RKO (cell line): ENCODE results near the gene RNPEP.
"Not testable (repeated sequence)": the region's sequence is repeated elsewhere in the genome, so short reads cannot be mapped to it uniquely, and the experiment has no call there.

Source experiments
- DNase-seq: peaks from one replicate; pipeline ENCODE4 v3.0.0-alpha.2; 2016; ENCODE audit warnings: low spot score

Gene RNPEP

DNA sequence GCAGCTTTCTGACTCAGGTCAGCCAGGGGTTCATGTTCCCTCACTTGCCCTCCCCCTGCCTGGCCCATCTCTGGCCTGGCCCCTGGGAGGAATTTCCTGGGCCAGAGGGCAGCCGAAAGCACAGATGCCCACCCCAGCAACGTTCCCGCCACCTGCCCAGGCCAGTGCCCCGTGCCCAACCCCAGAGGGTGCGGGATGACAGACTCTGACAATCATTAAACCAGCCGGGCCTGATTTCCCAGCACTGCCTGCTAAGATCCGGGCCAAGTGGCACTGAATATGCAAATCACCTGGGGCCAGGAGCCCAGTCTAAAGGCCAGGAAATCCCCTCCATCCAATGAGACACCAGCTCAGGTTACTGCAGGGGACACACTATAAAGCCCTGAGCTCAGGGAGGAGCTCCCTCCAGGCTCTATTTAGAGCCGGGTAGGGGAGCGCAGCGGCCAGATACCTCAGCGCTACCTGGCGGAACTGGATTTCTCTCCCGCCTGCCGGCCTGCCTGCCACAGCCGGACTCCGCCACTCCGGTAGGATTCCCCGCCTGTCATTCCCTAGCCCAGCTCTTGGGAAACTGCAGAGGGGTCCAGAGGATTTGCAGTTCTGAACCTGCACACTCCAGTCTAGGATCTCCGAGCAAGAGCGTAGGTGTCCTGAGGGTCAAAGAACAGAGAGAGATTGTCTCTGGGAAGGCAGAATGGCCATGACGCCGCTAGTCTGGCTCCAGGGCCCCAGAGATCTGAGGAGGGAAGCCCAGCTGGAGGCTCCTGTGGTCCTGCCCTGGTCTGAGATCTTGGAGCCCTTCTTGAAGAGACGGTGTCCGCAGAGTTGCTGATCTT, 27.9 kb downstream of the RNPEP start, which contains the start of gene ELF3:
Gene ELF3, plus strand, starts transcription at position 408 of the 836 bp plus-strand sequence. CDS start 550 bp downstream, outside the sequence.
- DNase-seq, result no peak

DNA sequence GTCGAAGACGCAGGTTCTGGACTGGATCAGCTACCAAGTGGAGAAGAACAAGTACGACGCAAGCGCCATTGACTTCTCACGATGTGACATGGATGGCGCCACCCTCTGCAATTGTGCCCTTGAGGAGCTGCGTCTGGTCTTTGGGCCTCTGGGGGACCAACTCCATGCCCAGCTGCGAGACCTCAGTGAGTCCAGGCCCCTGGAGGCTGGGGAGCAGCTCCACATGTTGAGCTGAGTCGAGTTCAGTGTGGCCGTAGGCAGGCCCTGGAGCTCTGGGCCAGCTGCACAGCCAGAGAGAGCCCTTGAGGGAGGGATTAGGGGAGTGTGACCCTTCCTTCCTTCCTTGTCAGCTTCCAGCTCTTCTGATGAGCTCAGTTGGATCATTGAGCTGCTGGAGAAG, 29.5 kb downstream of the RNPEP start:
- no peak for DNase-seq

DNA sequence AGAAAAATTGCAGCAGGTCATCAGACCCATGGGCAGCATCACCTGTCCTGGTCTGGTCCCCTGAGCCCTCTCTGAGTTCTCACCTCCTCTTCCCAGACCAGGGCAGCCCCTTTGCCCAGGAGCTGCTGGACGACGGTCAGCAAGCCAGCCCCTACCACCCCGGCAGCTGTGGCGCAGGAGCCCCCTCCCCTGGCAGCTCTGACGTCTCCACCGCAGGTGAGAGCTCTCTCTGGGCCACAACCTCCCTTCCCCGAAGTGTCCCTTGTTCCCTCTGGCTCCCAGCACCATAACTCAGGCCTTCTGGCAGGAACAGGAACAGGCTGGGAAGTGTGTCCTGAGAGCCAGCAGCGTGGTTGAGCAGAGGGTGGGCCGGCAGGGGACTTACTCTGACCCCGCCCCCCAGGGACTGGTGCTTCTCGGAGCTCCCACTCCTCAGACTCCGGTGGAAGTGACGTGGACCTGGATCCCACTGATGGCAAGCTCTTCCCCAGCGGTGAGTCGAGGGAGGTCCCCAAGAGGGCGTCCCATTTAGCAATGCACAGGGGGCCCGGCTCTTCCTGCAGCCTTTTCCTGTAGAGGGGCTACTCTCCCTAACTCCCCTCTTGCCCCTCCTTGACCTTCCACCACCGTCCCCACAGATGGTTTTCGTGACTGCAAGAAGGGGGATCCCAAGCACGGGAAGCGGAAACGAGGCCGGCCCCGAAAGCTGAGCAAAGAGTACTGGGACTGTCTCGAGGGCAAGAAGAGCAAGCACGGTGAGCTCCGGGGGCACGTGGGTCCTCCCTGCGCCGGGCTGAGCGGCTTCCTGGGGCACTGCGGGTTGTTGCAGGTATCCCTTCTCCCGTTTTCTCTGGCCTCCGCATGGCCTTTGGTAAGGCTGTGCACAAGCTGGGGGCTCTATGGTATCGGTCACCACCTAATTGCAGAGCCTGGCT, 30.4 kb downstream of the RNPEP start:
- no peak for DNase-seq

DNA sequence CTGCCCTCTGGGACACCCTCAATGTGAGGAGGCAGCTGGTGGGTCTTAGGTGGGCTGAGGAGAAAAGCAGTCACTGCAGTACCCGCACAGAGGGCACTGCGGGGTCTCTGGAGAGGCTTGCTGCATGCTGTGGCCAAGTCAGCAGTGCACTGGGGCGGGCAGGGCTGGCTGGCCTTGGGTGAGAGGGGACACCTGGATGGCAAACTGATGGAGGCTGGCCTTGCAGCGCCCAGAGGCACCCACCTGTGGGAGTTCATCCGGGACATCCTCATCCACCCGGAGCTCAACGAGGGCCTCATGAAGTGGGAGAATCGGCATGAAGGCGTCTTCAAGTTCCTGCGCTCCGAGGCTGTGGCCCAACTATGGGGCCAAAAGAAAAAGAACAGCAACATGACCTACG, 31.2 kb downstream of the RNPEP start:
- no peak for DNase-seq

DNA sequence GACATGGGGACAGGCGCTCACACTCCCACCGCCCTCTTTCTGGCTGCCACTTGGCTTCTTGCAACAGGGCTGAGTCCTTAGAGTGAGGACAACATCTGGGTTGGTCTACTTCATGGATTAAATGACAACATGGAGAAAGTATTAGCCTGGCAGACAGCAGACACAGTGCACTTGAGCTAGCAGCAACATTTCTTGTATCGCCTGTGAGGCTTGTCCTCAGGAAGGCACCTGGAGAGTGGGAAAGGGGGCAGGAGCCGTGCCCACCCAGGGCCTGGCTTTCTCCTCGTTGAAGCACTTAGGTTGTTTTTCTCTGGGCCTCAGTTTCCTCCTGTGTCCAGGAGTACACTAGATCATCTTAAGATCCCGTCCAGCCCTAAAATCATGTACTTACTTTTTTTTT, 31.6 kb downstream of the RNPEP start:
- no peak for DNase-seq

DNA sequence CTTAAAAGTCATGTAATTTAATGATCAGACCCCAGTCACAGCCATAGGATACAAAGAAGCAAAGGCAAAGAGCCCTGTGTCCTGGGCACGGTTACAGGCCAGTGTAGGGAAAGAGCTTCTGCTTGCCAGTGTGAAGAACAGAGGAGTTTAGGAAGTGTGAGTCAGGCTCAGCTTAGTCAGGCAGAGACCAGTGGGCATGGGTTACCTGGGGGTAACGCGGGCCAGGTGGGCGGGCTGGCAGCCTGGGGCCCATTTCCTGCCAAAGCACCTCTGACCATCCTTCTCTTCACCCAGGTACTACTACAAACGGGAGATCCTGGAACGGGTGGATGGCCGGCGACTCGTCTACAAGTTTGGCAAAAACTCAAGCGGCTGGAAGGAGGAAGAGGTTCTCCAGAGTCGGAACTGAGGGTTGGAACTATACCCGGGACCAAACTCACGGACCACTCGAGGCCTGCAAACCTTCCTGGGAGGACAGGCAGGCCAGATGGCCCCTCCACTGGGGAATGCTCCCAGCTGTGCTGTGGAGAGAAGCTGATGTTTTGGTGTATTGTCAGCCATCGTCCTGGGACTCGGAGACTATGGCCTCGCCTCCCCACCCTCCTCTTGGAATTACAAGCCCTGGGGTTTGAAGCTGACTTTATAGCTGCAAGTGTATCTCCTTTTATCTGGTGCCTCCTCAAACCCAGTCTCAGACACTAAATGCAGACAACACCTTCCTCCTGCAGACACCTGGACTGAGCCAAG, 32.6 kb downstream of the RNPEP start:
- DNase-seq, result no peak

DNA sequence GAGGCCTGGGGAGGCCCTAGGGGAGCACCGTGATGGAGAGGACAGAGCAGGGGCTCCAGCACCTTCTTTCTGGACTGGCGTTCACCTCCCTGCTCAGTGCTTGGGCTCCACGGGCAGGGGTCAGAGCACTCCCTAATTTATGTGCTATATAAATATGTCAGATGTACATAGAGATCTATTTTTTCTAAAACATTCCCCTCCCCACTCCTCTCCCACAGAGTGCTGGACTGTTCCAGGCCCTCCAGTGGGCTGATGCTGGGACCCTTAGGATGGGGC, 33.2 kb downstream of the RNPEP start:
- no peak for DNase-seq

DNA sequence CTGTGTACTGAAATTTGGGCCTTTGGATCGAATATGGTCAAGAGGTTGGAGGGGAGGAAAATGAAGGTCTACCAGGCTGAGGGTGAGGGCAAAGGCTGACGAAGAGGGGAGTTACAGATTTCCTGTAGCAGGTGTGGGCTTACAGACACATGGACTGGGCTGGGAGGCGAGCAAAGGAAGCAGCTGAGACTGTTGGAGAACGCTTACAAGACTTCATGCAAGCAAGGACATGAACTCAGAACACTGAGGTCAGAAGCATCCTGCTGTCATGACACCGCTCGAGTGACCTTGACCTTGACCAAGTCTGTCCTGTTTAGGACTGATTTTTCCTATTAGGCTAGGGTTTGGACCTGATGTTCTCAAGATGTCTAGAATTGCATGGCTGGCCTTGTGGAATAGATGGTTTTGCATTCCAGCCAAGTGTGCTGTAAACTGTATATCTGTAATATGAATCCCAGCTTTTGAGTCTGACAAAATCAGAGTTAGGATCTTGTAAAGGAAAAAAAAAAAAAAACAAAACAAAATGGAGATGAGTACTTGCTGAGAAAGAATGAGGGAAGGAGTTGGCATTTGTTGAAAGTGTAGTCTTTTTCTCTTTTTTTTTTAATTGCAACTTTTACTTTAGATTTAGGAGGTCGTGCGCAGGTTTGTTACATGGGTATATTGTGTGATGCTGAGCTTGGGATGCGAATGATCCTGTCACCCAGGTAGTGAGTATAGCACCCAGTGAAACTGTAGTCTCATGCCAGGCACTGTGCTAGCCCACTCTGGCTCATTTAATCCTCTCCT, 33.8 kb downstream of the RNPEP start:
- no peak for DNase-seq

DNA sequence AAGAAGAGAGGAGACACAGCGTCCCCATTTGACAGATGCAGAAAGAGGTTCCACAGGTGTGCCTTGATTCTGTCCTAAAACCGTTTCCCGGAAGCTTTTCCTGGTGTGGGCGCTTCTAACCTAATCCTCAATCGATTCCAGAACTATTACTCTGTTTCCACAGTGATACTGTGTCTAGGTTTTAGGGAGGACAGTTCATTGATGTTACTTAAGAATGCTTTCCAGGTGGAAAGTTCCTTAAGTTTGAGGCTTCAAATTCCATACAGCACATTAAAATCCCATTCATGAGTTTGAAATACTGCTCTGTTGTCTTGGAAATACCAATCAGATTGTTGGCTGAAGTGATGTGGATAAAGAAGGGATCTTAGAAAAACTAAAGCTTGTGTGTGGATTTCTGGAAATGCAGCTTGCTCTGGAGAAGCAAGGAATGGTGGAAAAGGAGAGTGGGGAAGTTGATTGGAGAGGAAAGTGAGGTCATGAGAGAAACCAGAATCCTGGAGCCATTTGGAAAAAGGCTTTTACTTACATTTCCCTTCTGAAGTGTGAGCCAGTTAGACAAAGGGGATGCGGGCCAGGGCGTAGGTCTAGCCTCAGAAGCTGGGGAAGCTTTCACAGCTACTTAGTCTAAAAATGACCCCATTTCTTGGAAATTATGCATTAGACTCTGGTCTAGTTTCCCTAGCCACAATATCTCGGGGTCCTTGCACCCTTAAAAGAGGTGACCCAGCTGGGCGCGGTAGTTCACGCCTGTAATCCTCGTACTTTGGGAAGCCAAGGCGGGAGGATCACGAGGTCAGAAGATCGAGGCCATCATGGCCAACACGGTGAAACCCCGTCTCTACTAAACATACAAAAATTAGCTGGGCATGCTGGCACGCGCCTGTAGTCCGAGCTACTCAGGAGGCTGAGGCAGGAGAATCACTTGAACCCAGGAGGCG, 34.6 kb downstream of the RNPEP start:
- no peak for DNase-seq

DNA sequence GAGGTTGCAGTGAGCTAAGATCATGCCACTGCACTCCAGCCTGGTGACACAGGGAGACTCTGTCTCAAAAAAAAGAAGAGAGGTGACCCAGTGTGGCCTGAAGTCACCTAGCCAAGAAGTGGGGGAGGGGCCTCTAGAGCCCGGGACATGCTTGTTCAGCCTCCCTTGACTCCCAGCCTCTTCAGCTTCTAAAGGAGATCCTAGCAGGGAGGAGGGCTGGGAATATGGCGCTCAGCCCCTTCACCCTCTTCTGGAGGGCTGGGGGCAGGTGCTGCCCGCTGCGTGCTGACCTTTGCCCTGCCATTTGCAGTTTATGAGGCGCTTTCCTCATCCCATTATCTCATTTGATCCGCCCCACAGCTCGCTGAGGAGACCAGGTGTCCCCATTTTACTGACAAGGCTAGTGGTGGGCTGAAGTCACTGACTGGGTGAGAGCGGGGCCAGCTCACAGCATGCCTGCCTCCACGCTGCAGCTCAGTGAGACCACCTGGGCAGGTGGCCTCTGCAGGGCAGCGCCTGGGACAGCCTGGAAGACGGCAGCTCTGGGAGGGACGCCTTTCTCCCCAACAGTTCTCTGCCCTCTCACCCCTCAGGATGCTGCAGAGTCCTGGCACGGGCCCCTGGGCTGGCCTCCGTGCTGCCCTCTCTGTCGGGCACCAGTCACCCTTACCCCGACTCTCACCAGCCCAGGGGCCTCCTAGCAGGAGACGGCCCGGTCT, 35.5 kb downstream of the RNPEP start:
- no peak for DNase-seq

DNA sequence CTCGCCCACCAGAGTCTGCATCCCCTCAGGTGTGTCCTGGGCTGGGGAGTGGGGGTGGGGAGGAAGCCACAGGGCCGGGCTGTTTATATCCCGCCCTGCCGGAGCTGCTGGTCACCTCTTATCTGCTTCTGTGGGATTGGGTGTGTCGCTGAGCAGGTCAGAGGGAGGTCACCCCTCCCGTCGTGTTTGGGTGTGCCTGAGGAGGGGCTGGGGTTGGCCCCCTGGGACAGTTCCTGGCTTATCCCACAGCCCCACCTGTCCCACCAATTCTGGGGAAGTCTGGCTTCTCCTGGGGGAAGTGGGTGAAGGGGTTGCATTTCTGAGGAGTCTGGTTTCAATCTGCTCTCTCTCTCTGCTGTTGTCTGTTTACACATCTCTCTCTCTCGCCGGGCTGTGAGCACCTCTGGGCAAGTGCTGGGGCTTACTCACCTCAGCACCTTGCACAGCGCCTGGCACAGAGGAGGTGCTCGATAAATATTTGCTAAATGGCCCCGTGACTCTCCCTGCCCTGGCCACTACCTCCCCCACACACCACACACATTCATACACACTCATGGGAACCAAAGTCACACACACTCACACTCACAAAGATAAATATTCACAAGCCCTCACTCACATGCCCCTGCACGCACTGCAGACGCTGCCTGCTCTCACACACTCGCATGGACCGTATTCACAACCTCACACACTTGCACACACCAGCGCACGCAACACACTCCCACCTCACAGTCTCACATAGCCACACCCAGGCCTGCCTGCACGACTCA, 36.2 kb downstream of the RNPEP start:
- no peak for DNase-seq

DNA sequence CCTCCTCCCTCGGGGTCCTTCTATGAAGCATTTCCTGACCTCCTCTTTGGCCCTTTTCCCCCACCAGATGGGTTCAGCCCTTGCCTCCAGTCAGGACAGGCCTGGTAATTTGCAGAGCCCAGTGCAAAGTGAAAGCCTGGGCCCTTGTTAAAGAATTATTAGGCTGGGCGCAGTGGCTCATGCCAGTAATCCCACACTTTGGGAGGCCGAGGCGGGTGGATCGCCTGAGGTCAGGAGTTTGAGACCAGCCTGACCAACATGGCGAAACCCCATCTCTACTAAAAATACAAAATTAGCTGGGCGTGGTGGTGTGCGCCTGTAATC, 36.7 kb downstream of the RNPEP start:
- DNase-seq, result not testable (repeated sequence)

DNA sequence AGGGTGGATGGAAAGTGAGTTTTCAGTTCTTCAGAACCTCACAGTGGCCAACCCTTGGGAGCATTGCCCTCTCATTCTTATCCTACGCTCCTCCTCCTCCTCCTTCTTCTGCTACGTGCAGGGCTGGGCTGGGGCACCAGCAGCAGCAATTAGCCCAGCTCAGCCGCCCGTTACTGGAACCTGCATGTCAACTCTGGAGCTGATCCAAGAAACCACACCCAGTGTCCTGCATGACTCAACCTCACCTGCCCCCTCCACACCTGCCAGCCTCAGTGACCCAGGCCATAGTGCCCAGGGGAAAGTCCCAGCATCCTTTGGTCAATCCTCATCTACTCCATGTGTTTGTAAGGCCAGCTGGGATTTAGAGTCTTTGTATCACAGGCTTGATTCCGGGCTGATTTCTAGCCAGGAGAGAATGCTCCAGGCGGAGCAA, 40.6 kb downstream of the RNPEP start:
- no peak for DNase-seq

DNA sequence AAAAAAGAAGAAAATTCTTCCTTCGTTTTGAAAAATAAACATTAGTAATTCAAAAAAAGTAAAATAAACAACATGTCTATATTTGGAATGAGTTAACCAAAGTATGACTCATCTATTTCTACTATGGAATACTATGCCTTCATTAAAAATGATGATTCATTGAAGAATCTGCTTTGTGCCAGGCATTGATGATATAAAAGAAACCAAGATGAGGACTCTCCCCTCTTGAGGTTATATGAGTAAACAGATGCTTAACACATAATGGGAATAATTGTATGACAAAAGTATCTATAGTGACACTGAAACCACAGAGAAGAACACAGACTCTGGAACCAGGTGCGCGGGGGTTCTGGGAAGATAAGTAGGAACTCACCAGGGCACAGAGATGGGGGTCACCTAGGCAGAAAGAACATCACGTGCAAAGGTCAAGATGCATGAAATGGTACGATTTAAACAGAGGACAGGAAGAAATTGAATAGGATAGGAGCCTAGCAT, 46.8 kb downstream of the RNPEP start:
- peak; percentile 53 for DNase-seq

DNA sequence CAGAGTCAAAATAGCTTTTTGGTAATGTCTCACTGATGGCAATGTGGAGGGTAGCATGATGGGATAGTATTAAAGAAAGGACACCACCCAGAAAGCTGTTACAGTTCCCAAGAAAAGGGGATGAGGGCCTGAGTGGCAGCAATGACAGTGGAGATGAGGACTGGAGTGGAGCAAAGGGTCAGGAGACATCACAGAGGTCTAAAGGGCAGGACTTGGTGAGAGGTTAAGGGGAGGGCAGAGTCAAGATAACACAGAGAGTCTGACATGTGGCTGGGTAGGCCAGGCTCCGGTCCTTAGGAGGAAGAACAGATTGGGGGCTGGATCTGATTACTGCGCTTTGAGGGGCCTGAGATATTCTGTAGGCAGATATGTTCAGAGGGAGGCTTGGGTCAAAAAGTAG, 47.3 kb downstream of the RNPEP start:
- no peak for DNase-seq

DNA sequence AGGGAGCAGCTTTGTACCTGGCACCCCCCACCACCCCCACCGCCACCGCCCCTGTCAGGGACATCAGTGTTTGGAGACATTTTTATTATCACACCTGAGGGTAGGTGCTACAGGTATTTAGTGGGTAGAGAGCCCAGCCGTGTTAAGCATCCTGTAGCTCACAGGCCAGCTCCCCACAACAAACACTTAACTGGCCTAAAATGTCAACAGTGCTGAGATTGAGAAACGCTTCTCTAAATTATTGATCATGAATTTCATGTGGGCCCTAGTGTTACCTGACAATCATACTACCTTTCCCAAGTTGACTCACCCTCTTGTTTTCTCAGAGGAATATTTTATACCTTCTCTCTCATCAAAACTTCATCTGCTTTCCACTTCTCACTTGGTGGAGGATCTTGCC, 49.3 kb downstream of the RNPEP start:
- no peak for DNase-seq

DNA sequence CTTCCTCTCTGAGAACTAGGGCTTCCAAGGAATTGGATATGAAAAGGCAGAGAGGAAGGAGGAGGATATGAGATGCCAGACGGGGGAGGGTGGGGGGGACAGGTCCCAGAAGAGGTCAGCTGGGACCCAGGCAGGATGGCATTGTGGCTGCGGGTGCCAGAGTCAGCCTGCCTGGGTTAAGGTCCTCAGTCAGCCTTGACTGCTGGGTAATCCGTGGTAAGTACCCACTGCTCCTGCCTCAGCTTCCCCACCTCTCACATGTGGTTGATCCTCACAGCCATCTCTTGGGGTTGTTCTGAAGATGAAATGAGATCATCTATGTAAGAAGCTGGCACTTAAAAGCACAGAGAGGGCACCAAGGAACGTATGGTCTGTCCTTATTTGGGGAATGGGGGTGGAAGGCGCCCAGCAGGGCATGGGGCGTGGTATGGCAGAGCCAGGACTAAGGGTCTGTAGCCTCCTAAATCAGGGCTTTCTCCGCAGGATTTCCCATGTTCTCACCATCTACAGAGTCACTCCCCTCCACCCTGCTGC, 51.8 kb downstream of the RNPEP start:
- DNase-seq, result no peak

DNA sequence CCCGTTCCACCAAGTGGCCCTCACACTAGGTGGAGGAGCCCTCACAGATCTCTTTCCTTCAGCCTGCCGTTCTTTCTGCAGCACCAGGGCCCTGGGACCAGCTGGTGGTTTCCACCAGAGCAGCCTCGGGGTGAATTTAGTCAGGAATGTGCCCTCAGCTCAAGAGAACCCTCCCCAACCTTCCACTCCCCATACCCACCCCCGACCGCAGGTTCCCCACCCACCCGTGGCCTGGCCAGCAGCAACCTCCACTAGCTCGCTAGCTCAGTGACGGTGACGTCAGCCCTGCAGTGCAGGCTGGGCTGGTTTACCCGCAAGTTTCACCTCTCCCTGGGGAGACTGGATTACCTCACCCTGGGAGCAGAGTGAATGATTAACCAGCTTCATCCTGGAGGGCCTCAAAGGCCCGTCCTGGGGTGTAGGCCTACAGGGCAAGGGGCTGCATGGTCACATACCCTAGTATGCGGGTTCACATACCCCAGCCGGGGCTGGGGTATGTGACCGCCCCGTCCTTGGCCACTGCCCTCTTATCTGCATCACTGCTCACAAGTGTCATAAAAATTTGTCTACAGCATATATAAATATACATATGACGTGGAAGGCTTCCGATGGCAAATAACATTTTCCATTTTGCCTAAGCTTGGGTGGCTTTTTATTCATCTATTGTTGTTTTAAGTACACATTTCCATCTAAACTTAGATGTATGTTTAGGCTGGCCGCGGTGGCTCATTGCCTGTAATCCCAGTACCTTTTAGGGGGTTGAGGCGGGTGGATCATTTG, 52.4 kb downstream of the RNPEP start:
- peak; percentile 8 for DNase-seq
